Kidney epithelial cell (primary cell): ENCODE data around the gene MTHFSD. TPM values are rescaled to one million over a fixed set of nuclear protein-coding genes. Genes with fewer than 3 reads are reported as not detected.

ENCODE experiments used
- DNase-seq: peaks from one replicate; pipeline ENCODE4 v3.0.0-alpha.2; 2010; ENCODE audit warnings: low read depth
- H3K27me3 ChIP-seq: 2 replicates; pipeline ENCODE4 v1.6.0; 2011; ENCODE audit warnings: low read length; ENCODE audit not compliant: control insufficient read depth, insufficient read depth
- H3K36me3 ChIP-seq: 2 replicates; pipeline ENCODE4 v1.5.1; 2011; ENCODE audit warnings: low read length; ENCODE audit not compliant: control insufficient read depth, insufficient read depth
- H3K4me3 ChIP-seq: 2 replicates; pipeline ENCODE4 v1.5.1; 2011; ENCODE audit warnings: low read depth, mild to moderate bottlenecking, control low read depth, low read length
- total RNA-seq: library from RNA; depleted of rRNA; stranded (reverse); fragments of >200 nt; gene quantifications from 2 replicates; pipeline ENCODE4 v1.2.3, GENCODE V29; 2015
- TF ChIP-seq, protein P1 (sequence below): IDR thresholded peaks from 2 replicates; pipeline ENCODE4 v1.5.1; 2011; ENCODE audit warnings: mild to moderate bottlenecking, moderate library complexity, low read length, control low read depth, inconsistent platforms; ENCODE audit not compliant: insufficient read depth, poor library complexity, severe bottlenecking

Gene MTHFSD
- total RNA-seq, 1 donor from 2014 or later, result 26.1 TPM

DNA sequence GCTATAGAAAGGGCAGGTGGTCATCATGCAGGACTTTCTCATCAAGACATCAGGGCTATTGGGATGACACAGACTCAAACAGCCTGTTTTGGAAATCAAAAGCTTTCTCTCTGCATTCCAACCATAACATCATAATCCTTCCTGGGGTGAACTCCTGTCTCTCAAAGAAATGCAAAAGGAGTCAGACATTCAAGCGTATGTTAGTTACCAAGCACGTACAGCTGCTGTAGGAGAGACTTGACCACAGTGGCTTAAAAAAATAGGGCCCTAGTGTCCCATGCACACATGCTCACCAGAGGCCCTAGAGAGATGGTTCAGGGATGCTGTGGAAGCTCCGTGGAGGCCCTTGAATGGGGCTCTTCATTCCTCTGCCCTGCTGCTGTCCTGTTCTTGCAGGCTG is 69.3 kb downstream of the MTHFSD start:
- H3K27me3 ChIP-seq, result peaks cover 26% of the 10 kb centered on the region
- no peak overlapping the region for H3K4me3 ChIP-seq
- TF ChIP-seq, protein P1, sequence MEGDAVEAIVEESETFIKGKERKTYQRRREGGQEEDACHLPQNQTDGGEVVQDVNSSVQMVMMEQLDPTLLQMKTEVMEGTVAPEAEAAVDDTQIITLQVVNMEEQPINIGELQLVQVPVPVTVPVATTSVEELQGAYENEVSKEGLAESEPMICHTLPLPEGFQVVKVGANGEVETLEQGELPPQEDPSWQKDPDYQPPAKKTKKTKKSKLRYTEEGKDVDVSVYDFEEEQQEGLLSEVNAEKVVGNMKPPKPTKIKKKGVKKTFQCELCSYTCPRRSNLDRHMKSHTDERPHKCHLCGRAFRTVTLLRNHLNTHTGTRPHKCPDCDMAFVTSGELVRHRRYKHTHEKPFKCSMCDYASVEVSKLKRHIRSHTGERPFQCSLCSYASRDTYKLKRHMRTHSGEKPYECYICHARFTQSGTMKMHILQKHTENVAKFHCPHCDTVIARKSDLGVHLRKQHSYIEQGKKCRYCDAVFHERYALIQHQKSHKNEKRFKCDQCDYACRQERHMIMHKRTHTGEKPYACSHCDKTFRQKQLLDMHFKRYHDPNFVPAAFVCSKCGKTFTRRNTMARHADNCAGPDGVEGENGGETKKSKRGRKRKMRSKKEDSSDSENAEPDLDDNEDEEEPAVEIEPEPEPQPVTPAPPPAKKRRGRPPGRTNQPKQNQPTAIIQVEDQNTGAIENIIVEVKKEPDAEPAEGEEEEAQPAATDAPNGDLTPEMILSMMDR, result no peak
- no peak for DNase-seq
- H3K36me3 ChIP-seq, result no peaks in the 10 kb centered on the region

DNA sequence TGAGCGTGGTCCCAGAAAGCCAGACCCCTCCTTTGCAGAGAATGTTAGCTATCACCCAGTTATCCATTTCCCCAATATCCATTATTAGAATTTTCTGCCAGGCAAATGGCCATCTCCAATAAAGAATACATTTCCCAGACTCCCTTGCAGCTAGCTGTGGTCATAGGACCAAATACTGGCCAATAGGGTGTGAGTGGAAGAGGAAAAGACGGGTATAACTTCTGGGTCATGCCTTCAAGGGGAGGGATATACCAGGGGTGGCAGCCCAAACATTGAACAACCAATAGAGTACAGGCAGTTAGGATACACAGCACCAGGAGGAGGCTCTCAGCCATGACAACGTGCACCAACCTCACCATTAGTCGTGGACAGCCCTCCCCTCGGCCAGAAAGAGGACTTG is 70.8 kb downstream of the MTHFSD start:
- Histone ChIP-seq H3K27me3 (peaks cover 18% of the 10 kb centered on the region), H3K4me3 (no peak overlapping the region), H3K36me3 (no peaks in the 10 kb centered on the region)
- TF ChIP-seq, protein P1, result no peak
- no peak for DNase-seq

DNA sequence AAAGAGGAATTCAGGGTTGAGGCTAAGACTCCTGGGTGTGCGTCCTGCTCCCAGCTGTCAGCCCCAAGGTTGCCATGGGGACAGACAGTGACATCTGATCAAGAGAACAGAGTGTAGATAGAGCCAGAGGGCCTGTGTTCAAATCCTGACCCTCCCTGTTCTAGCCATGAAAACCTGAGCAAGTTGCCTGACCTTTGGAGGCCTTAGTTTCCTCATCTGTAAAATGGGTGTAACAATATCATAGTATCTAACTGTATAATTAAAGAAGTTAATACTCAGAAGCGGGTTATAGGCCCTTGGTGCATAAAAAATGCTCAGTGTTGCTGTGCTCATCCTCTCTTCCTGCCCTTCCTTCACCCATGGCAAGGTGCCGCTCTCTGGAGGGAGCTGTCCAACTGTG is 73.4 kb downstream of the MTHFSD start:
- no peak overlapping the region for H3K4me3 ChIP-seq
- TF ChIP-seq, protein P1, result no peak
- H3K27me3 ChIP-seq, result peaks cover 14% of the 10 kb centered on the region
- no peak for DNase-seq
- H3K36me3 ChIP-seq, result no peaks in the 10 kb centered on the region

DNA sequence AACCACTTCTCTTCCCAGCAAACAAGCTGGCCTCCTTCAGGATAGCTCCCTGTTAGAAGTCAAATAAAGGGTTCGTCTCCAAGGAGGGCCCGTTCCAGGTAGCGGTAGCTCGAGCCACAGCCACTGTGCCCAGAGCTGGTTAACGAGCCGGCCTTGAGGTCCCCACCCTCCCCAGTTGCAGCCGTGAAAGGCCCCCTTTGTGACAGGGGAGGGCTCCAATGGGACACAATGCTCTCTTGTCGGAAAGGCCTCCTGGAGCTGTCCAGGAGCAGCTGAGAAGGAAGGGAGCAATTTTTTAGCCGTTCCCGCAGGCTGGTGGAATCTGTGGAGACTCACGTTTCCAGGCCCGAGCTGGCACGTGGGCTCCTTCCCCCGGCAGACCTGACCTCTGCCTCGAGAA is 74.6 kb downstream of the MTHFSD start:
- DNase-seq, result no peak
- Histone ChIP-seq H3K27me3 (peaks cover 14% of the 10 kb centered on the region), H3K4me3 (no peak overlapping the region), H3K36me3 (no peaks in the 10 kb centered on the region)
- TF ChIP-seq, protein P1, result no peak

Other genes with a start within 250 kb of the MTHFSD start
- gene FOXF1, start 44.7 kb downstream of the MTHFSD start, total RNA-seq, result under 0.01 TPM in 1 of 2 replicates, not detected in the other
- 12.1 and 12.2 TPM in 2 replicates for gene FOXC2, start 11.6 kb upstream of the MTHFSD start, total RNA-seq
- gene FOXL1, start 23.3 kb upstream of the MTHFSD start, total RNA-seq, result 9.0 and 9.2 TPM in 2 replicates